Measurements from ENCODE around the gene TIAM1.

DNA sequence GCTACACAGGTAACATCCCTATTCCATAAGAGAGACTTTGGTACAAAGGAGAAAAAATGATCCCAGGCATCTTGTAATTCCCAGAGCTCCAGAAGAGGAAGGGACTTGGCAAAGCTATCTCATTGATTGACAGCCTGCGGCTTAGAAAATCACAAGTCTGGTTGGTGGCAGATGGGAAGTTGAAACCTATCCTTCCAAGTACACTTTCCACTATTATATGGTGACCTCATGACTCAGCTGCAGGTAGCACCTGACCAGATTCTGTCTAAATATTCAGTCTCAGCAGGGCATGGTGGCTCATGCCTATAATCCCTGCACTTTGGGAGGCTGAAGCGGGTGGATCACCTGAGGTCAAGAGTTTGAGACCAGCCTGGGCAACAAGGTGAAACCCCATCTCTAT lies 89.9 kb downstream of the TIAM1 start:
- TF ChIP-seq POLR2A (IDR thresholded peaks at IDR 0.05; ENCODE audit: extremely low read depth, insufficient read length) (no peak), MYC (IDR thresholded peaks at IDR 0.05; ENCODE audit: low read depth, low read length) (no peak)
- TF ChIP-seq, protein P1, sequence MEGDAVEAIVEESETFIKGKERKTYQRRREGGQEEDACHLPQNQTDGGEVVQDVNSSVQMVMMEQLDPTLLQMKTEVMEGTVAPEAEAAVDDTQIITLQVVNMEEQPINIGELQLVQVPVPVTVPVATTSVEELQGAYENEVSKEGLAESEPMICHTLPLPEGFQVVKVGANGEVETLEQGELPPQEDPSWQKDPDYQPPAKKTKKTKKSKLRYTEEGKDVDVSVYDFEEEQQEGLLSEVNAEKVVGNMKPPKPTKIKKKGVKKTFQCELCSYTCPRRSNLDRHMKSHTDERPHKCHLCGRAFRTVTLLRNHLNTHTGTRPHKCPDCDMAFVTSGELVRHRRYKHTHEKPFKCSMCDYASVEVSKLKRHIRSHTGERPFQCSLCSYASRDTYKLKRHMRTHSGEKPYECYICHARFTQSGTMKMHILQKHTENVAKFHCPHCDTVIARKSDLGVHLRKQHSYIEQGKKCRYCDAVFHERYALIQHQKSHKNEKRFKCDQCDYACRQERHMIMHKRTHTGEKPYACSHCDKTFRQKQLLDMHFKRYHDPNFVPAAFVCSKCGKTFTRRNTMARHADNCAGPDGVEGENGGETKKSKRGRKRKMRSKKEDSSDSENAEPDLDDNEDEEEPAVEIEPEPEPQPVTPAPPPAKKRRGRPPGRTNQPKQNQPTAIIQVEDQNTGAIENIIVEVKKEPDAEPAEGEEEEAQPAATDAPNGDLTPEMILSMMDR (IDR thresholded peaks at IDR 0.05; ENCODE audit: low read depth, low read length): no peak
